ENCODE data around the gene EHMT2.

DNA sequence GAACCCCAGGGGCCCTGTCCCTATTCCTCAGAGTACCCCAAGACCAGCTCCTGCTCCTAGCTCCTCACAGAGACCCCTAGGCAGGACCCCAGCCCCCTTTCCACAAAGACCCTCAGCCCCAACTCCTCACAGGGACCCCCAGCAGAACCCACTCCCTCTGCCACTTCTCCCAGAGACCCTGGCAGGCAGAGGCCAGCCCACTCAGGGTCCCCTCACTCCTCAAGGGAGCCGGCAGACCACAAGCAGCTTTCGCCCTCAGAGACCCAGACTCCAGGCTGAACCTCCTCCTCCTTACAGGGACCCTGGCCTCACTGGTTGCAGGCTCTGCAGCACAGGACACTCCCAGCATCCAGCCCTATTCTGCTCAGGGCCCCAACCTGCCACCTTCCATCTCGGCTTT is 19.3 kb downstream of the EHMT2 start:
- TF ChIP-seq POLR2A (IDR thresholded peaks at IDR 0.05) = no peak
- TF ChIP-seq, protein P1, sequence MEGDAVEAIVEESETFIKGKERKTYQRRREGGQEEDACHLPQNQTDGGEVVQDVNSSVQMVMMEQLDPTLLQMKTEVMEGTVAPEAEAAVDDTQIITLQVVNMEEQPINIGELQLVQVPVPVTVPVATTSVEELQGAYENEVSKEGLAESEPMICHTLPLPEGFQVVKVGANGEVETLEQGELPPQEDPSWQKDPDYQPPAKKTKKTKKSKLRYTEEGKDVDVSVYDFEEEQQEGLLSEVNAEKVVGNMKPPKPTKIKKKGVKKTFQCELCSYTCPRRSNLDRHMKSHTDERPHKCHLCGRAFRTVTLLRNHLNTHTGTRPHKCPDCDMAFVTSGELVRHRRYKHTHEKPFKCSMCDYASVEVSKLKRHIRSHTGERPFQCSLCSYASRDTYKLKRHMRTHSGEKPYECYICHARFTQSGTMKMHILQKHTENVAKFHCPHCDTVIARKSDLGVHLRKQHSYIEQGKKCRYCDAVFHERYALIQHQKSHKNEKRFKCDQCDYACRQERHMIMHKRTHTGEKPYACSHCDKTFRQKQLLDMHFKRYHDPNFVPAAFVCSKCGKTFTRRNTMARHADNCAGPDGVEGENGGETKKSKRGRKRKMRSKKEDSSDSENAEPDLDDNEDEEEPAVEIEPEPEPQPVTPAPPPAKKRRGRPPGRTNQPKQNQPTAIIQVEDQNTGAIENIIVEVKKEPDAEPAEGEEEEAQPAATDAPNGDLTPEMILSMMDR (IDR thresholded peaks at IDR 0.05) = no peak
